ENCODE data around the gene EHMT1.

DNA sequence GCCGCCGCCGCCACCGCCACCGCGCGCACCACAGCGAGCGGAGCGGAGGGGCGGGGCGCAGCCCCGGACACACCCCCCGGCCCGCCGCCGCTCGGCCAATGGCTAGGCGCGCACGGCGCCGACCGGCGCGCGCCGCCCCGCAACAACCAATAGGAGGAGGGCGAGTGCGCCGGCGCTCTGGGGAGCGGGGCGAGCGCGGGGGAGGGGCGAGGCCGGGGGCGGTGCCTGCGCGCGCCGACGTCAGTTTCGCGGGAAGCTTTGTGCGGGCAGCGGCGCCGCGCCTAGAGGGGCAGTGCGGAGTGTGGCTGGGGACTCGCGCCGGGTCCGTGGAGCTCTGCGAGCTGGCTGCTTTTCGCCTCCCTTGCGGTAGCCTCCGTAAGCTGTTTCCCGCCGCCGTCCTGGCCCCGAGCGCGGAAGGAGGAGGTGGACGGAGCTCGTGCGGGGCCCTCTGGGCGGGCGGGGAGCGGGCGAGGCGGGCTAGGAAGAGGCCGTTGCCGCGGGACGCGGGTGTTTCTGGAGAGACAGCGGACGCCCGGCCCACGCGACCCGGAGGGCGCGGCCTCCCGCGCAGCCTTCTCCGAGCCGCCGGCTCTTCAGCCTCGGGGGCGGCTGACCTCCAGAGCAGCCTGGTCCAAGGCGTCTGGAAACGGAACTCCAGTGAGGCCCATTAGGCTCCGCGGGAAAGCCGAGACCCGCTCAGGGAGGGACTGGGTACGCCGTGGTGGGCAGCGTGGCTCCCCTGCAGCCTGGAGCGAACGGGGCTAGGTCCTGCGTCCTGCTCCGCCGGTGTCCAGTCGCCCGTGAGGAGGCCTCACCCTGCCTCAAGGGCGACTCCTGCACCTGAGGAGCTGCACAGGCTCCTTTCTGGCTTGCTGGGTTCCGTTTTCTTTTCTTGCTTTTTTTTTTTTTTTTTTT is 28.1 kb upstream of the EHMT1 start, which contains the start of gene ZMYND19:
- TF ChIP-seq, protein P1, sequence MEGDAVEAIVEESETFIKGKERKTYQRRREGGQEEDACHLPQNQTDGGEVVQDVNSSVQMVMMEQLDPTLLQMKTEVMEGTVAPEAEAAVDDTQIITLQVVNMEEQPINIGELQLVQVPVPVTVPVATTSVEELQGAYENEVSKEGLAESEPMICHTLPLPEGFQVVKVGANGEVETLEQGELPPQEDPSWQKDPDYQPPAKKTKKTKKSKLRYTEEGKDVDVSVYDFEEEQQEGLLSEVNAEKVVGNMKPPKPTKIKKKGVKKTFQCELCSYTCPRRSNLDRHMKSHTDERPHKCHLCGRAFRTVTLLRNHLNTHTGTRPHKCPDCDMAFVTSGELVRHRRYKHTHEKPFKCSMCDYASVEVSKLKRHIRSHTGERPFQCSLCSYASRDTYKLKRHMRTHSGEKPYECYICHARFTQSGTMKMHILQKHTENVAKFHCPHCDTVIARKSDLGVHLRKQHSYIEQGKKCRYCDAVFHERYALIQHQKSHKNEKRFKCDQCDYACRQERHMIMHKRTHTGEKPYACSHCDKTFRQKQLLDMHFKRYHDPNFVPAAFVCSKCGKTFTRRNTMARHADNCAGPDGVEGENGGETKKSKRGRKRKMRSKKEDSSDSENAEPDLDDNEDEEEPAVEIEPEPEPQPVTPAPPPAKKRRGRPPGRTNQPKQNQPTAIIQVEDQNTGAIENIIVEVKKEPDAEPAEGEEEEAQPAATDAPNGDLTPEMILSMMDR (IDR thresholded peaks at IDR 0.05) = no peak
- TF ChIP-seq EZH2 (IDR thresholded peaks at IDR 0.05; ENCODE audit: borderline replicate concordance, insufficient read depth, low read depth, low read length, poor library complexity, severe bottlenecking) = no peak
